Caco-2 (cell line): ENCODE measurements around the gene MYO6. TPM values are rescaled to one million over a fixed set of nuclear protein-coding genes. Genes with fewer than 3 reads are reported as not detected.

Experiments used
- BruUV-seq: library from RNA; stranded (reverse); fragments of 400-500 nt; replicated peaks from 2 replicates; lab custom pipeline; 2021; lab: Mats Ljungman, UMichigan
- CTCF ChIA-PET: fragments of 300-600 bp; sonication (Branson Sonifier 250); formaldehyde crosslinking; loops from one replicate; lab custom pipeline; 2022; ENCODE audit warnings: antibody characterized with exemption; lab: Charles Lee
- POLR2A ChIA-PET: fragments of 300-600 bp; sonication (Branson Sonifier 250); formaldehyde crosslinking; loops from one replicate; lab custom pipeline; 2022; ENCODE audit warnings: antibody characterized with exemption; lab: Charles Lee
- DNase-seq, 2 experiments: peaks; one replicate each; pipeline versions ENCODE4 v3.0.0 to v3.0.0-alpha.2; 2020 to 2022
- H3K27me3 ChIP-seq: replicated peaks from 2 replicates; pipeline ENCODE4 v1.6.0; 2011; ENCODE audit warnings: low read length; ENCODE audit not compliant: control insufficient read depth, insufficient read depth
- H3K36me3 ChIP-seq: 2 replicates; pipeline ENCODE4 v1.5.1; 2011; ENCODE audit warnings: low read length; ENCODE audit not compliant: control insufficient read depth, insufficient read depth
- H3K4me1 ChIP-seq: fragments of 250-450 bp; sonication (Bioruptor Pico); 2 replicates; pipeline ENCODE4 v1.5.1; 2020; ENCODE audit warnings: mild to moderate bottlenecking
- H3K4me3 ChIP-seq: 2 replicates; pipeline ENCODE4 v1.5.1; 2011; ENCODE audit warnings: low read depth, mild to moderate bottlenecking, control low read depth, low read length
- H3K9me3 ChIP-seq: fragments of 250-450 bp; sonication (Bioruptor Pico); 2 replicates; pipeline ENCODE4 v1.5.1; 2020; ENCODE audit warnings: mild to moderate bottlenecking, moderate library complexity
- H3K27ac Mint-ChIP-seq: one replicate; pipeline ENCODE4 v1.8.0; 2022; ENCODE audit warnings: mixed read lengths; ENCODE audit not compliant: unreplicated experiment
- H3K27me3 Mint-ChIP-seq: one replicate; pipeline ENCODE4 v1.8.0; 2022; ENCODE audit warnings: mixed read lengths; ENCODE audit not compliant: insufficient read depth, unreplicated experiment
- H3K36me3 Mint-ChIP-seq: one replicate; pipeline ENCODE4 v1.8.0; 2022; ENCODE audit warnings: mild to moderate bottlenecking, mixed read lengths; ENCODE audit not compliant: insufficient read depth, unreplicated experiment
- H3K4me1 Mint-ChIP-seq: one replicate; pipeline ENCODE4 v1.8.0; 2022; ENCODE audit warnings: low read depth, mixed read lengths; ENCODE audit not compliant: unreplicated experiment
- H3K4me3 Mint-ChIP-seq: one replicate; pipeline ENCODE4 v1.8.0; 2022; ENCODE audit warnings: mild to moderate bottlenecking, moderate library complexity, mixed read lengths; ENCODE audit not compliant: unreplicated experiment
- H3K9me3 Mint-ChIP-seq: one replicate; pipeline ENCODE4 v1.8.0; 2022; ENCODE audit warnings: mixed read lengths; ENCODE audit not compliant: unreplicated experiment
- intact Hi-C: fragments of 100-400 bp; cut with micrococcal nuclease; formaldehyde crosslinking; loops from one replicate; pipeline ENCODE4 v1.10.0; 2022; ENCODE audit not compliant: unreplicated experiment
- total RNA-seq: library from RNA; stranded (reverse); gene quantifications from 2 replicates; pipeline ENCODE4 v1.2.3, GENCODE V29; 2022
- TF ChIP-seq, protein P1 (sequence below), 2 experiments: fragments of 200-600 bp in 1 of 2; IDR thresholded peaks; 1 replicate in 1 of 2; 2 replicates in 1 of 2; pipeline versions ENCODE4 v1.5.1 to v1.8.0; 2011 to 2022; ENCODE audit warnings: antibody characterized with exemption in 1 of 2, control low read depth in 1 of 2, inconsistent platforms in 1 of 2, low read depth in 1 of 2, low read length in 1 of 2, mild to moderate bottlenecking in 1 of 2, moderate library complexity in 1 of 2; ENCODE audit not compliant: insufficient read depth in 1 of 2, severe bottlenecking in 1 of 2, unreplicated experiment in 1 of 2

The MYO6 gene
- total RNA-seq, 1 experiment from 2014 or later: 43.0 TPM

GRCh38 chr6:75788894-75789293, 39.9 kb downstream of the MYO6 start:
- TF ChIP-seq, protein P1, sequence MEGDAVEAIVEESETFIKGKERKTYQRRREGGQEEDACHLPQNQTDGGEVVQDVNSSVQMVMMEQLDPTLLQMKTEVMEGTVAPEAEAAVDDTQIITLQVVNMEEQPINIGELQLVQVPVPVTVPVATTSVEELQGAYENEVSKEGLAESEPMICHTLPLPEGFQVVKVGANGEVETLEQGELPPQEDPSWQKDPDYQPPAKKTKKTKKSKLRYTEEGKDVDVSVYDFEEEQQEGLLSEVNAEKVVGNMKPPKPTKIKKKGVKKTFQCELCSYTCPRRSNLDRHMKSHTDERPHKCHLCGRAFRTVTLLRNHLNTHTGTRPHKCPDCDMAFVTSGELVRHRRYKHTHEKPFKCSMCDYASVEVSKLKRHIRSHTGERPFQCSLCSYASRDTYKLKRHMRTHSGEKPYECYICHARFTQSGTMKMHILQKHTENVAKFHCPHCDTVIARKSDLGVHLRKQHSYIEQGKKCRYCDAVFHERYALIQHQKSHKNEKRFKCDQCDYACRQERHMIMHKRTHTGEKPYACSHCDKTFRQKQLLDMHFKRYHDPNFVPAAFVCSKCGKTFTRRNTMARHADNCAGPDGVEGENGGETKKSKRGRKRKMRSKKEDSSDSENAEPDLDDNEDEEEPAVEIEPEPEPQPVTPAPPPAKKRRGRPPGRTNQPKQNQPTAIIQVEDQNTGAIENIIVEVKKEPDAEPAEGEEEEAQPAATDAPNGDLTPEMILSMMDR (IDR thresholded peaks at IDR 0.05; ENCODE audit: insufficient read depth in 1 of 2, low read depth in 1 of 2, low read length in 1 of 2, severe bottlenecking in 1 of 2, unreplicated experiment in 1 of 2): no peak
- BruUV-seq: no TSS peak
- no peaks in the 10 kb centered on the region for H3K27me3 Mint-ChIP-seq
- Histone ChIP-seq H3K4me1 (no peaks in the 10 kb centered on the region), H3K4me3 (no peak overlapping the region), H3K9me3 (no peaks in the 10 kb centered on the region), H3K27me3 (no peaks in the 10 kb centered on the region), H3K36me3 (no peaks in the 10 kb centered on the region)
- no peak for DNase-seq
- ChIA-PET POLR2A (no interaction called here), CTCF (interaction anchor here (0.6 kb wide), 1 partner anchor 46 kb away, joined by 6 read pairs; no protein-coding TSS in a partner anchor)
- H3K4me3 Mint-ChIP-seq: no peak overlapping the region
- intact Hi-C loops: no loop called here
- peaks cover 11% of the 10 kb centered on the region for H3K36me3 Mint-ChIP-seq
- no peaks in the 10 kb centered on the region for H3K9me3 Mint-ChIP-seq
- H3K4me1 Mint-ChIP-seq: no peaks in the 10 kb centered on the region
- no peak overlapping the region for H3K27ac Mint-ChIP-seq

- TF ChIP-seq, protein P1 (IDR thresholded peaks at IDR 0.05; ENCODE audit: insufficient read depth in 1 of 2, low read depth in 1 of 2, low read length in 1 of 2, severe bottlenecking in 1 of 2, unreplicated experiment in 1 of 2): no peak
- intact Hi-C loops: no loop called here
- POLR2A ChIA-PET: no interaction called here
- Mint-ChIP-seq H3K36me3 (no peaks in the 10 kb centered on the region), H3K27me3 (no peaks in the 10 kb centered on the region), H3K27ac (no peak overlapping the region), H3K4me1 (no peaks in the 10 kb centered on the region), H3K4me3 (no peak overlapping the region), H3K9me3 (no peaks in the 10 kb centered on the region)
- H3K4me1 ChIP-seq: no peaks in the 10 kb centered on the region
- H3K9me3 ChIP-seq: no peaks in the 10 kb centered on the region
- BruUV-seq: no TSS peak
- no peaks in the 10 kb centered on the region for H3K36me3 ChIP-seq
- no peaks in the 10 kb centered on the region for H3K27me3 ChIP-seq
- CTCF ChIA-PET: no interaction called here
- DNase-seq: no peak
- H3K4me3 ChIP-seq: no peak overlapping the region
Measured at GRCh38 chr6:75791881-75792280, 42.8 kb downstream of the MYO6 start.

DNA sequence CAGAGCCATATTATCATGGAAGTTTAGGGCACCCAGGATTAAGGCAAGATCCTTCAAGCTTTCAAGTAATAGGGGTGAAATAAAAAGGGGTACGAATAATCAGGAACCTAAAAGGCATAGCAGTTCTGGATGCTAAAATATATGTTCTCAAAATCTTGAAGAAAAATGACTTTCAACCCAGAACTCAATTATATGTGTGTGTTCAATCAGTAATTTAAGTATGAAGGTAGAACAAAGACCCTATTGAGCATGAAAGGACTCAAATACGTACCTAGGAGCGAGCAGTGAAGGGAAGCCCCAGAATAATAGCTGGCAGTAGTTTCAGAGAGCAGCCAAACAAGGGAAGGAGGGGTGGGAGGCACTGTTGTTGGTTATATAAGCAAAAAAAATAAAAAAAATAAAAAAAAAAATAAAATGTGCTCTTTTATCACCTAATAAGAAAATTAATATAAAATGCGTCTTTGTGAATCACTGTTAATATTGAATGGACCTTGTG, 45.4 kb downstream of the MYO6 start:
- H3K4me3 Mint-ChIP-seq: no peak overlapping the region
- no peaks in the 10 kb centered on the region for H3K36me3 ChIP-seq
- ChIA-PET CTCF (no interaction called here), POLR2A (no interaction called here)
- H3K27me3 Mint-ChIP-seq: no peaks in the 10 kb centered on the region
- TF ChIP-seq, protein P1 (IDR thresholded peaks at IDR 0.05; ENCODE audit: insufficient read depth in 1 of 2, low read depth in 1 of 2, low read length in 1 of 2, severe bottlenecking in 1 of 2, unreplicated experiment in 1 of 2): no peak
- no peak overlapping the region for H3K27ac Mint-ChIP-seq
- no peaks in the 10 kb centered on the region for H3K9me3 ChIP-seq
- H3K9me3 Mint-ChIP-seq: no peaks in the 10 kb centered on the region
- BruUV-seq: no TSS peak
- no peaks in the 10 kb centered on the region for H3K4me1 Mint-ChIP-seq
- H3K27me3 ChIP-seq: no peaks in the 10 kb centered on the region
- no peaks in the 10 kb centered on the region for H3K4me1 ChIP-seq
- no peaks in the 10 kb centered on the region for H3K36me3 Mint-ChIP-seq
- H3K4me3 ChIP-seq: no peak overlapping the region
- DNase-seq: no peak
- intact Hi-C loops: no loop called here
